GM06990 (cell line): ENCODE results near the gene MAGI1.

Experiments used
- DNase-seq: peaks from one replicate; pipeline ENCODE4 v3.0.0-alpha.2; 2011; ENCODE audit not compliant: insufficient read length; ENCODE audit errors: extremely low read depth
- H3K27me3 ChIP-seq: replicated peaks from 2 replicates; pipeline ENCODE4 v1.6.0; 2011; ENCODE audit warnings: low read length; ENCODE audit not compliant: control insufficient read depth, insufficient read depth
- H3K36me3 ChIP-seq: 2 replicates; pipeline ENCODE4 v1.5.1; 2011; ENCODE audit warnings: low read length; ENCODE audit not compliant: control insufficient read depth, insufficient read depth
- H3K4me3 ChIP-seq: replicated peaks from 2 replicates; pipeline ENCODE4 v1.5.1; 2011; ENCODE audit warnings: low read depth, mild to moderate bottlenecking, control low read depth, low read length
- TF ChIP-seq, protein P1 (sequence below): IDR thresholded peaks from 2 replicates; pipeline ENCODE4 v1.5.1; 2011; ENCODE audit warnings: low read length, control low read depth, mild to moderate bottlenecking, inconsistent platforms; ENCODE audit not compliant: insufficient read depth, poor library complexity, severe bottlenecking

MAGI1 gene

DNA sequence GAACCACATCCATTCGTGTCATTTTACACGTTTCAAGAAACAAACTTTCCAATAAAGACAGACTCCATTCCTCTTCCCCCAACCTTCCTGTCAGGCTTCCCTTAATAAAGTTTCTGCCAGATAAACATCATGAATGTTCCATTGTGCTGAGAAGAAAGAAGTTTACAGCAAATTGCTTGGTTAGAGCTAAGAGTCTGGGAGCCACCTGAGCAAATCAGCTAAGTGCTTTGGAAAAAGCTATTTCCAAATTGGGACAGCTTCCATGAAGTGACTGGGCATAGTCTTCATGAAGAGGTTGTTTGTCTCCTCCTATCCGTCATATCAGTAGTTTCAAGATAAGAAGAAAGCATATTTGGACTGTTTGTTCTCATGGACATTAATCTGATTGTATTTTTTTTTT lies 77.0 kb downstream of the MAGI1 start:
- DNase-seq, result no peak
- Histone ChIP-seq H3K36me3 (no peaks in the 10 kb centered on the region), H3K27me3 (no peaks in the 10 kb centered on the region), H3K4me3 (no peak overlapping the region)
- TF ChIP-seq, protein P1, sequence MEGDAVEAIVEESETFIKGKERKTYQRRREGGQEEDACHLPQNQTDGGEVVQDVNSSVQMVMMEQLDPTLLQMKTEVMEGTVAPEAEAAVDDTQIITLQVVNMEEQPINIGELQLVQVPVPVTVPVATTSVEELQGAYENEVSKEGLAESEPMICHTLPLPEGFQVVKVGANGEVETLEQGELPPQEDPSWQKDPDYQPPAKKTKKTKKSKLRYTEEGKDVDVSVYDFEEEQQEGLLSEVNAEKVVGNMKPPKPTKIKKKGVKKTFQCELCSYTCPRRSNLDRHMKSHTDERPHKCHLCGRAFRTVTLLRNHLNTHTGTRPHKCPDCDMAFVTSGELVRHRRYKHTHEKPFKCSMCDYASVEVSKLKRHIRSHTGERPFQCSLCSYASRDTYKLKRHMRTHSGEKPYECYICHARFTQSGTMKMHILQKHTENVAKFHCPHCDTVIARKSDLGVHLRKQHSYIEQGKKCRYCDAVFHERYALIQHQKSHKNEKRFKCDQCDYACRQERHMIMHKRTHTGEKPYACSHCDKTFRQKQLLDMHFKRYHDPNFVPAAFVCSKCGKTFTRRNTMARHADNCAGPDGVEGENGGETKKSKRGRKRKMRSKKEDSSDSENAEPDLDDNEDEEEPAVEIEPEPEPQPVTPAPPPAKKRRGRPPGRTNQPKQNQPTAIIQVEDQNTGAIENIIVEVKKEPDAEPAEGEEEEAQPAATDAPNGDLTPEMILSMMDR, result no peak

DNA sequence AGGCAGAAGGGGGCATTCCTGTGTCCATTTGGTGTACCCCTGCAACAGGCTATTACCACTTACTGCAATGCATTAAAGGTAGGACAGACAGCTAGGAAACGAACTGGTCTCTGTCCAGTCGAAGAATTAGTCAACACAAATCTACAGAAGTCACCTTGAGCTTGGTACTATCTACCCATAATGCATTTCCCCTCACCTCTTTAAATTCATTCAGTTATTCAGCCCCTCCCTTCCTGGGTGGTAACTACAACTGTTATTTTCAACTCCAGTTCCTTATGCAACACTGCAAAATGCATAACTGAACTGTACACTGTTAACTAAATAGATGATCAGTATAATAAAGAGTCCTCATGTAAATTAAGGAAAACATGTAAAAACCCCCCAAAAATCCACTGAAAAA lies 77.6 kb downstream of the MAGI1 start:
- Histone ChIP-seq H3K4me3 (no peak overlapping the region), H3K27me3 (no peaks in the 10 kb centered on the region), H3K36me3 (no peaks in the 10 kb centered on the region)
- TF ChIP-seq, protein P1, result no peak
- DNase-seq, result no peak

DNA sequence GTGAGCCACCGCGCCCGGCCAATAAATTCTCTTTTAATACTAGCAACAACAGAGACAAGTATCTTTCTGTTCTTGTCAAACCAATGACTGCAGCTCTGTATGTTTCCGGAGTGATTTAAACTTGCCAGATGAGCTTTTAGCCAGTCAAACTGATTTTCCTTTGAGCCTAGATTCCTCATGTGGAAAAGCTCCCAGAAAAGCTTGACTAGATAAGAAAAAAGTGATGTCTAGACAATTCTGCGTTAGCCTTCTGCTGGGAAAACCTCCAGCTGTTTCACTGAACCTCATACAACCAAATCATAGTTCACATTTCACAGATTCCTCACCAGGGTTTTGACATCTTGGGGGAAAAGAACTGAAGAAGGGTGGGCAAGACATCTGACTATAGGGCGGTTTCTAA lies 78.6 kb downstream of the MAGI1 start:
- Histone ChIP-seq H3K4me3 (no peak overlapping the region), H3K27me3 (no peaks in the 10 kb centered on the region; the same call in 1 of the 2 replicates), H3K36me3 (no peaks in the 10 kb centered on the region)
- TF ChIP-seq, protein P1, result no peak
- DNase-seq, result no peak

DNA sequence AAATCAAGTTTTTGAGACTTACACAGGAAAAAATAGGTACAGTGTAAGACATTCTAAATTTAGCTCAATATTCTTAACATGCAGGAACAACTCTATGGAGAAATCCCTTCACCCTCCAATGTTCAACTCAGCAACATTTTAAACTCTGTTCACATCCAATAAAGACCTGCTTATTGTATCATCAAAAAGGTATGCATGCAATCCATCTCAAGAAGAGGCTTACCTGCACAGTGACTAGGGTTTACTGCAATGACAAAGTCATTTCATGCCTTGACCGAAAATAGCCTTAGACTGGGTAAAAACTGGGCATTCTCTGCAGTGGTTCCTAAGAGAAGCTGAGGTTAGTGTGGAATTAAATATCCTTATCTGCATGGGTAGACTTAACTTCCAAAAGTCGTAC lies 80.5 kb downstream of the MAGI1 start:
- no peak for DNase-seq
- Histone ChIP-seq H3K4me3 (no peak overlapping the region), H3K36me3 (no peaks in the 10 kb centered on the region), H3K27me3 (no peaks in the 10 kb centered on the region; the same call in 1 of the 2 replicates)
- TF ChIP-seq, protein P1, result no peak

DNA sequence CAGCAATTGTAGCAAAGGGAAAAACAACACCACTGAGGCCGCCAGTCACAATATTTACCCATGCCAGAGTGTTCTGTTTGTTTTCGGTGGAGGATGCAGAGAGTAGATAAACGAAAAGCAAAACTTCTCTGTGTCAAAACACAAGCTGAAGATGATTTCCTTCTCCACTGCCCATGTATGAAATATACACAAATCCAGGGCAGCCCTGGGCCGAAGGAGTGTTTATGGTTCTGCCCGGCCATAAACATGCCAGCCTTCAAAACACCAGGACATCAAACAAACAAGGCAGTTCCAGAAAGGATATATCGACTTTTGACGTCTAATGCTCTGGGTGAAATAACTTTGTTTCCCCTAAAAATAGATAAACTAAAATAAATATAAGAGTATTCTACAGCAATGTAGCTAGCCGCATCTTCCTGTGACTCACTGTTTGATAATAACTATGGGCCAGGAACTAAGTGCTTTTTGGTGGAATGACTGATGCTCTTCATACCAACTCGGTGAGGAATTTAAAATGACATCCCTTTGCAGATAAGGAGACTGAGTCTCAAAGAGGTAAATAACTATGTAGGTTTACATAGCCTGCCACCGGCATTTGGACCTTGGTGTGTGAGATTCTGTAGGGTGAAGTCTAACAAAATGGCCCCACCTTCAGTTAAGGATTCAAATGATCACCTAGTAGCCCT lies 82.8 kb downstream of the MAGI1 start:
- DNase-seq, result no peak
- H3K27me3 ChIP-seq, result no peaks in the 10 kb centered on the region; the same call in 1 of the 2 replicates
- H3K4me3 ChIP-seq, result no peak overlapping the region
- H3K36me3 ChIP-seq, result no peaks in the 10 kb centered on the region
- TF ChIP-seq, protein P1, result no peak
